Measurements from ENCODE around the gene NEFH.

GRCh38 chr22:29530716-29531115 lies 50.7 kb downstream of the NEFH start:
- no peak for TF ChIP-seq CTCF (IDR thresholded peaks at IDR 0.05 in 4 of 5, conservative IDR thresholded peaks at IDR 0.05 in 1 of 5)
- TF ChIP-seq POLR2A (IDR thresholded peaks at IDR 0.05) = no peak
